ENCODE measurements around the gene EPHA6. TPM values are rescaled to one million over a fixed set of nuclear protein-coding genes. Genes with fewer than 3 reads are reported as not detected.
"Not testable (repeated sequence)": the region's sequence is repeated elsewhere in the genome, so short reads cannot be mapped to it uniquely, and the experiment has no call there.

Gene EPHA6
- total RNA-seq, 1 experiment from 2014 or later, result 3.6 TPM

- TF ChIP-seq EZH2 (IDR thresholded peaks at IDR 0.05; ENCODE audit: low read length, unreplicated experiment) (no peak), CTCF (conservative IDR thresholded peaks at IDR 0.05; ENCODE audit: low read depth, low read length) (no peak), EZH2phosphoT487 (IDR thresholded peaks at IDR 0.05; ENCODE audit: borderline replicate concordance, low read length) (no peak)
- DNase-seq, result no peak
- H3K27me3 ChIP-seq (ENCODE audit: low read length), result no peaks in the 10 kb centered on the region
- no peaks in the 10 kb centered on the region for H3K4me1 ChIP-seq (ENCODE audit: insufficient read depth, low read length)
- ChIA-PET CTCF (no interaction called here), POLR2A (ENCODE audit: unreplicated experiment) (no interaction called here)
- no peak overlapping the region for H3K9ac ChIP-seq (ENCODE audit: low read length)
- no peak overlapping the region for H2AFZ ChIP-seq (ENCODE audit: low read length)
- H3K4me3 ChIP-seq (ENCODE audit: low read length), result no peak overlapping the region
- no peak overlapping the region for H3K4me2 ChIP-seq (ENCODE audit: low read length)
- no peaks in the 10 kb centered on the region for H3F3A ChIP-seq (ENCODE audit: low read length, unreplicated experiment)
- intact Hi-C loops (cut with micrococcal nuclease), result no loop called here
- no TSS peak for BruUV-seq (replicated peaks)
- H3K27ac ChIP-seq (ENCODE audit: low read length), result no peak overlapping the region
- no peaks in the 10 kb centered on the region for H3K9me3 ChIP-seq (ENCODE audit: low read length)
- H3K79me2 ChIP-seq (ENCODE audit: low read length), result no peaks in the 10 kb centered on the region
- no peak for ATAC-seq
- H3K36me3 ChIP-seq (ENCODE audit: low read depth, low read length), result no peaks in the 10 kb centered on the region
- H4K20me1 ChIP-seq (ENCODE audit: low read length), result no peaks in the 10 kb centered on the region
- no peaks in the 10 kb centered on the region for H3K9me2 ChIP-seq (replicated peaks; ENCODE audit: low read length)
Measured at GRCh38 chr3:96900566-96900965, 86.2 kb downstream of the EPHA6 start.

DNA sequence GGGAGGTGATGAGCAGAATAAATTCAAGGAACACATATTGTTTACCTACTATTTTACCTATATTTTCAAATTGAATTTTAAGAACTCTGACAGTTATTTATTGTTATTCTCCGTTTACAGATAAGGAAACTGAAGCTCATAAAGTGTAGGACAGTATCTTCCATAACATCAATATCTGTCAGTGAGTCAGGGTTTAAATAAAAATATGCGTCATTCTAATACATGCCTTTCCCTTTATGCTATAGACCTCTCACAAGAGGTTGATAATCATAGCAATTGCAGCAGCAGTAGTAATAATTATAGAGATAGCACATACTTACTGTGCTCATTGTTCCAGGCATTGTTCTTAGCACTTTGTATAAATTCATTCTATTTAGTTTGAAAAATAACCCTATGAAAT lies 101.1 kb downstream of the EPHA6 start:
- Histone ChIP-seq H3K27me3 (ENCODE audit: low read length) (no peaks in the 10 kb centered on the region), H3K27ac (ENCODE audit: low read length) (no peak overlapping the region), H3K9me2 (replicated peaks; ENCODE audit: low read length) (no peaks in the 10 kb centered on the region), H3K79me2 (ENCODE audit: low read length) (no peaks in the 10 kb centered on the region), H4K20me1 (ENCODE audit: low read length) (no peaks in the 10 kb centered on the region), H3K4me3 (ENCODE audit: low read length) (no peak overlapping the region), H3F3A (ENCODE audit: low read length, unreplicated experiment) (no peaks in the 10 kb centered on the region), H2AFZ (ENCODE audit: low read length) (no peak overlapping the region), H3K36me3 (ENCODE audit: low read depth, low read length) (no peaks in the 10 kb centered on the region), H3K9ac (ENCODE audit: low read length) (no peak overlapping the region), H3K4me2 (ENCODE audit: low read length) (no peak overlapping the region), H3K4me1 (ENCODE audit: insufficient read depth, low read length) (no peaks in the 10 kb centered on the region), H3K9me3 (ENCODE audit: low read length) (no peaks in the 10 kb centered on the region)
- intact Hi-C loops (cut with micrococcal nuclease), result no loop called here
- DNase-seq, result peak; percentile 27
- peak; percentile 55 for ATAC-seq
- CTCF ChIA-PET, result no interaction called here
- no TSS peak for BruUV-seq (replicated peaks)
- POLR2A ChIA-PET (ENCODE audit: unreplicated experiment), result no interaction called here
- TF ChIP-seq CTCF (conservative IDR thresholded peaks at IDR 0.05; ENCODE audit: low read depth, low read length) (no peak), EZH2phosphoT487 (IDR thresholded peaks at IDR 0.05; ENCODE audit: borderline replicate concordance, low read length) (no peak), EZH2 (IDR thresholded peaks at IDR 0.05; ENCODE audit: low read length, unreplicated experiment) (no peak)

GRCh38 chr3:96931119-96931862 lies 116.9 kb downstream of the EPHA6 start:
- BruUV-seq (replicated peaks), result no TSS peak
- H3K36me3 ChIP-seq (ENCODE audit: low read depth, low read length), result no peaks in the 10 kb centered on the region
- no peaks in the 10 kb centered on the region for H3K9me2 ChIP-seq (replicated peaks; ENCODE audit: low read length)
- no peak overlapping the region for H3K4me2 ChIP-seq (ENCODE audit: low read length)
- intact Hi-C loops (cut with micrococcal nuclease), result no loop called here
- H3K4me3 ChIP-seq (ENCODE audit: low read length), result no peak overlapping the region
- ChIA-PET CTCF (no interaction called here), POLR2A (ENCODE audit: unreplicated experiment) (no interaction called here)
- no peak overlapping the region for H2AFZ ChIP-seq (ENCODE audit: low read length)
- H3K9me3 ChIP-seq (ENCODE audit: low read length), result peaks cover 22% of the 10 kb centered on the region; the same call in 1 of the 2 replicates
- no peak overlapping the region for H3K9ac ChIP-seq (ENCODE audit: low read length)
- H3K27ac ChIP-seq (ENCODE audit: low read length), result no peak overlapping the region
- no peaks in the 10 kb centered on the region for H3K4me1 ChIP-seq (ENCODE audit: insufficient read depth, low read length)
- TF ChIP-seq CTCF (conservative IDR thresholded peaks at IDR 0.05; ENCODE audit: low read depth, low read length) (no peak), EZH2 (IDR thresholded peaks at IDR 0.05; ENCODE audit: low read length, unreplicated experiment) (no peak), EZH2phosphoT487 (IDR thresholded peaks at IDR 0.05; ENCODE audit: borderline replicate concordance, low read length) (no peak)
- H3K79me2 ChIP-seq (ENCODE audit: low read length), result no peaks in the 10 kb centered on the region
- ATAC-seq (no peak), DNase-seq (no peak)
- no peaks in the 10 kb centered on the region for H3K27me3 ChIP-seq (ENCODE audit: low read length)
- no peaks in the 10 kb centered on the region for H4K20me1 ChIP-seq (ENCODE audit: low read length)
- no peaks in the 10 kb centered on the region for H3F3A ChIP-seq (ENCODE audit: low read length, unreplicated experiment)

DNA sequence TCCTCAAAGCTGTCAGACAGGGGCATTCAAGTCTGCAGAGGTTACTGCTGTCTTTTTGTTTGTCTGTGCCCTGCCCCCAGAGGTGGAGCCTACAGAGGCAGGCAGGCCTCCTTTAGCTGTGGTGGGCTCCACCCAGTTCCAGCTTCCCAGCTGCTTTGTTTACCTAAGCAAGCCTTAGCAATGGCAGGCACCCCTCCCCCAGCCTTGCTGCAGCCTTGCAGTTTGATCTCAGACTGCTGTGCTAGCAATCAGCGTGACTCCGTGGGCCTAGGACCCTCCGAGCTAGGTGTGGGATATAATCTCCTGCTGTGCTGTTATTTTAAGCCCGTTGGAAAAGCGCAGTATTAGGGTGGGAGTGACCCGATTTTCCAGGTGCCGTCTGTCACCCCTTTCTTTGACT lies 127.7 kb downstream of the EPHA6 start:
- BruUV-seq (replicated peaks); H3F3A ChIP-seq (ENCODE audit: low read length, unreplicated experiment); H3K9ac ChIP-seq (ENCODE audit: low read length); H3K36me3 ChIP-seq (ENCODE audit: low read depth, low read length); H3K27ac ChIP-seq (ENCODE audit: low read length); H3K79me2 ChIP-seq (ENCODE audit: low read length); H3K4me3 ChIP-seq (ENCODE audit: low read length); intact Hi-C loops (cut with micrococcal nuclease); ATAC-seq; H3K9me2 ChIP-seq (replicated peaks; ENCODE audit: low read length); H4K20me1 ChIP-seq (ENCODE audit: low read length); H3K27me3 ChIP-seq (ENCODE audit: low read length); DNase-seq; CTCF ChIA-PET; H3K4me2 ChIP-seq (ENCODE audit: low read length); H2AFZ ChIP-seq (ENCODE audit: low read length); POLR2A ChIA-PET (ENCODE audit: unreplicated experiment); H3K4me1 ChIP-seq (ENCODE audit: insufficient read depth, low read length); H3K9me3 ChIP-seq (ENCODE audit: low read length): not testable (repeated sequence)
